Peyer's patch (tissue), 4 donors: ENCODE results near the gene SDHB. TPM values are rescaled to one million over a fixed set of nuclear protein-coding genes. Genes with fewer than 3 reads are reported as not detected.

ENCODE experiments used
- DNase-seq, 3 donors: peaks; one replicate each; pipeline ENCODE4 v3.0.0-alpha.2; 2017 to 2019
- H3K27ac ChIP-seq, 4 donors: fragments of 200-600 bp; sonication (generic); one replicate each; pipeline ENCODE4 v1.5.1; 2016 to 2019
- H3K27me3 ChIP-seq, 2 donors: fragments of 200-600 bp; sonication (generic); one replicate each; pipeline ENCODE4 v1.5.1; 2019
- H3K36me3 ChIP-seq, 3 donors: fragments of 200-600 bp; sonication (generic); one replicate each; pipeline ENCODE4 v1.5.1; 2016 to 2019
- H3K4me1 ChIP-seq, 4 donors: fragments of 200-600 bp; sonication (generic); one replicate each; pipeline ENCODE4 v1.5.1; 2016 to 2019
- H3K4me3 ChIP-seq, 4 donors: fragments of 200-600 bp; sonication (generic); 1 replicate in 3 of 4; 2 replicates in 1 of 4; pipeline ENCODE4 v1.5.1; 2016 to 2019; ENCODE audit warnings: mild to moderate bottlenecking in 1 of 4
- H3K9me3 ChIP-seq, 4 donors: fragments of 200-600 bp; sonication (generic); one replicate each; pipeline ENCODE4 v1.5.1; 2016 to 2019; ENCODE audit warnings: mild to moderate bottlenecking in 1 of 4
- CTCF ChIP-seq, 6 experiments: fragments of 450-650 bp in 4 of 6; fragments of 200-600 bp in 2 of 6; sonication (generic) in 1 of 6; IDR thresholded peaks; one replicate each; pipeline ENCODE4 v1.5.1; 2017 to 2019; ENCODE audit warnings: antibody characterized with exemption in 6 of 6, mild to moderate bottlenecking in 3 of 6, moderate library complexity in 1 of 6
- POLR2A ChIP-seq, 2 donors: fragments of 450-650 bp; IDR thresholded peaks; one replicate each; pipeline ENCODE4 v1.5.1; 2017; ENCODE audit warnings: antibody characterized with exemption in 2 of 2, mild to moderate bottlenecking in 2 of 2, moderate library complexity in 2 of 2
- total RNA-seq, 4 donors: library from RNA; depleted of rRNA; stranded (reverse); fragments of >200 nt; gene quantifications; one replicate each; pipeline ENCODE4 v1.1.0, GENCODE V29; 2016

The SDHB gene
- total RNA-seq, 4 donors from 2014 or later, result 106 to 277 (median 175) TPM

GRCh38 chr1:16984717-16985116 lies 69.1 kb downstream of the SDHB start:
- TF ChIP-seq POLR2A (IDR thresholded peaks at IDR 0.05) (no peak), CTCF (IDR thresholded peaks at IDR 0.05) (no peak)

DNA sequence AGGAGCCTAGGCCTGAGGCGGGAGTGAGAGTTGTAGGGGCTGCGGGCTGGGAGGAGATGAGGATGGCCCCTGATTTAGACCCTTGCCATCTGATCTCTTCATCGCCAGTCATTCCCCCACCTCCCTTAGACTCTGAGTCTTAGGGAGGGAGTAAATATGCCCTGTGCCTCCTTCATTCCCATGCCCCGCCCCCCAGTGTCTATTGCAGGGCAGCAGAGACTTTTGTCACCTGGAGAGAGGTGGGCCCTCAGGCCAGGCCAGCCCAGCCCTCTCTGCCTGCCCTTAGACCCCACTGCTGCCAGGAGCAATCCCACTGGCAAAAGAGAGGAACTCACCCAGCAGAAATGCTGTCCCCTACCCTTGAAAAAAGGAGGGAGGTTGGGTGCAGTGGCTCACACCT lies 70.2 kb downstream of the SDHB start:
- Histone ChIP-seq H3K4me1 (peaks cover 0 to 16% (median 0%) of the 10 kb centered on the region in 4 donors), H3K4me3 (no peak overlapping the region), H3K27ac (no peak overlapping the region), H3K27me3 (no peaks in the 10 kb centered on the region), H3K36me3 (peaks cover 0 to 21% (median 0%) of the 10 kb centered on the region in 3 donors), H3K9me3 (no peaks in the 10 kb centered on the region)
- no peak for DNase-seq
- TF ChIP-seq CTCF (IDR thresholded peaks at IDR 0.05), result no peak
- TF ChIP-seq POLR2A (IDR thresholded peaks at IDR 0.05), result no peak

More at GRCh38 chr1:16984717-16985116, 69.1 kb downstream of the SDHB start:
- H3K27me3 ChIP-seq, result no peaks in the 10 kb centered on the region
- H3K9me3 ChIP-seq, result no peaks in the 10 kb centered on the region
- H3K27ac ChIP-seq, result no peak overlapping the region
- H3K36me3 ChIP-seq, result peaks cover 0 to 25% (median 0%) of the 10 kb centered on the region in 3 donors
- peak in 2 of 3 donors; percentile 17 to 61 for DNase-seq
- H3K4me1 ChIP-seq, result peaks cover 0 to 7% (median 0%) of the 10 kb centered on the region in 4 donors
- no peak overlapping the region for H3K4me3 ChIP-seq

- no peak for TF ChIP-seq POLR2A (IDR thresholded peaks at IDR 0.05)
- no peak for TF ChIP-seq CTCF (IDR thresholded peaks at IDR 0.05)
- H3K36me3 ChIP-seq, result peaks cover 0 to 18% (median 0%) of the 10 kb centered on the region in 3 donors
- H3K9me3 ChIP-seq, result no peaks in the 10 kb centered on the region
- peaks cover 0 to 23% (median 0%) of the 10 kb centered on the region in 4 donors for H3K4me1 ChIP-seq
- no peak for DNase-seq
- H3K4me3 ChIP-seq, result no peak overlapping the region
- H3K27ac ChIP-seq, result no peak overlapping the region
- no peaks in the 10 kb centered on the region for H3K27me3 ChIP-seq
Observed at GRCh38 chr1:16982902-16983301, 70.9 kb downstream of the SDHB start.

DNA sequence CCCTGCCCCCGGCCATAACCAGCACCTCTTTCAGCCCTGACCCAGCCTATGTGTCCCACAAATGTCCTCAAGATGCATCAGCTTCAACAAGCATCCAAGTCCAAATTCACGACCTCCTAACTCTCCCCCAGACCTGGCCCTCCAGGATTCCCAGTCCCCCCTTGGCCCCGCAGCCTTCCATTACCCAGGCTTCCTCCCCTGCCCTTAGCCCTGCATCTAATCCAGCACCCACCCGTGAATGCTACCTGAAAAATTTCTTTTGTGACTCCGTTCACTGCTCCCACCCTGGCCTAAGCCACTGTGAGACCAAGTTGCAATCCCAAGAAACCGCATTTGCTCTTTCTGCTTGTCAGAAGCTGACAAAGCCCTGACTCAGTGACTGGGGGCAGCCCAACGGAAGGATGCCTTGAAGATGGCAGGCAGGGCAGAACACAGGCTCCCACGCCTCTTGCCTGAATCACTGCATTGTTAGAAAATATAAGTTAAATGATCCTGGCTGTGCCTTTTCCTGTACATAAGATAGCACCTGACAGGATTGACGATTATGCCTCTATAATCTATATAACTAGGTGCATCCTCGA lies 72.5 kb downstream of the SDHB start:
- H3K27ac ChIP-seq, result no peak overlapping the region
- TF ChIP-seq POLR2A (IDR thresholded peaks at IDR 0.05) (no peak), CTCF (IDR thresholded peaks at IDR 0.05) (no peak)
- H3K36me3 ChIP-seq, result peaks cover 0 to 4% (median 0%) of the 10 kb centered on the region in 3 donors
- H3K4me1 ChIP-seq, result peaks cover 0 to 28% (median 0%) of the 10 kb centered on the region in 4 donors
- H3K27me3 ChIP-seq, result no peaks in the 10 kb centered on the region
- no peak for DNase-seq
- no peak overlapping the region for H3K4me3 ChIP-seq
- no peaks in the 10 kb centered on the region for H3K9me3 ChIP-seq

GRCh38 chr1:16980473-16981268 lies 73.2 kb downstream of the SDHB start, which contains the start of gene MFAP2:
MFAP2 (minus strand) TSS chr1:16980620; CDS start chr1:16978273, 2,347 bp downstream.
- DNase-seq, result no peak
- Histone ChIP-seq H3K36me3 (no peaks in the 10 kb centered on the region), H3K9me3 (no peaks in the 10 kb centered on the region), H3K4me1 (peaks cover 0 to 28% (median 0%) of the 10 kb centered on the region in 4 donors), H3K4me3 (peak within 1 kb of the TSS; percentile 33 to 56 (median 42)), H3K27me3 (no peaks in the 10 kb centered on the region), H3K27ac (peak within 1 kb of the TSS in 3 of 4 donors; percentile 26 to 66 (median 44))
- no peak for TF ChIP-seq CTCF (IDR thresholded peaks at IDR 0.05)
- TF ChIP-seq POLR2A (IDR thresholded peaks at IDR 0.05), result no peak
